DMS53 treated with DMSO at 0.1 percent for 48 hours (cell line): Measurements from ENCODE around the gene FGFBP3.
"Not testable (repeated sequence)": the region's sequence is repeated elsewhere in the genome, so short reads cannot be mapped to it uniquely, and the experiment has no call there.

Experiments used
- DNase-seq: peaks from one replicate; lab custom pipeline; 2025; ENCODE audit not compliant: unreplicated experiment; lab: John Stamatoyannopoulos, UW

Gene FGFBP3

DNA sequence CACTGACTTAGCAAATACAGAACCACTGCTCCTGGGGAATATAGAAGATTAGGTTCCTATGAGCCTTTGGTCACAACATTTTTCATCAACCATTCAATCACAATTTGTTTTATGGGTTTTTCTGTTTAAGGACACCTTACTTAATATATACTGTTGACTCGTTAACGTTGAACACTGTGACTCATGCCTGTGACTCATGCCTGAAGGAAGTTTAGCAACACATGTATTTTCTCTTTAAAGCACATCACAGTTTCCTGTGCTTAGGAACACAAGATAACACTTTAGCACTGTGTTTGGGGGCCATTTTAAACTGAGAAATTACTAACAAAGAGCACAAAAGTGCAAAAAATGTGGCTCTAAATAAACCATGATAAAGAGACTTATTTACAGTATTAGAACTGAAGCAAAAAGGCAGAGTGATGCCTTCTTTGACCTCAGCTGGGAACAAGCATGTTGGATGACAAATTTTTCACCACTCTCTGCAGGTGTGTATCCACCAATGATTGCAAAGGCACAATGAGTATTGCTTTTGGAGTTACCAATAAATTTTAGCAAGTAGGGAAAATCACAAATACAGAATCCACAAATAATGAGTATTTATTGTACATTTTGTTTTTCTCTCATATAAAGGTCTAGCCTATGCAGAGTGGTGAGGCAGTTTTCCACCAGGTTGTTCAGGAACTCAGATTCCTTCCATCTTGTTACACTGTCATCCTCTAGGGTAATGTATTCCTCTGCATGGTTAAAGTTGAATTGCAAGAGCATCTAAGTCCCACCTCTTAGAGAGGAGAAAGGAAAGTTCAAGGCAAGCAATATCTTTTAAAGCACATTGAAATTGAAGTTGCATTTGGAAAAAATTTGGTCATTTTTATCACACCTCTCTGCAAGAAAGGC lies 7.3 kb downstream of the FGFBP3 start:
- DNase-seq = peak; percentile 88

DNA sequence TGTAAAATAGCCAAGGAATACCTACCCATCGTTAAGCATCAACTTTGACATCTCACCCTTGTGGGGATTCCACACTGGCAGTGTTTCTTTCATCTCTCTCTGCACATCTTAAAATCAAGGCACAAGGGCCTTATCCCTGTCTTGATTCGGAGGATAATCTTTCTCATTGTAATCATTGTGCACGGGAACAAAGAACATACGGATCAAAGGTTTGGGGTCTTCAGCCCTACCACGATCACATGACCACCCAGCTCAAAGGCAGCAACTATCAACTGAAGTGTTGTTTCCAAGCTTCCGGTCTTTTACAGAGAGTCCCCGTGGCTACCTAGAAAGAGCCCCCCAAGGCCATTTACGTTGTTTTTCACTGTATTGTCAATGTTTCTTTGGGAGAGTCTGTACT lies 11.9 kb downstream of the FGFBP3 start:
- DNase-seq = no peak

GRCh38 chr10:91896212-91896756 lies 13.0 kb downstream of the FGFBP3 start:
- no peak for DNase-seq

- not testable (repeated sequence) for DNase-seq
Measured at GRCh38 chr10:91894261-91894685, 15.0 kb downstream of the FGFBP3 start.

DNA sequence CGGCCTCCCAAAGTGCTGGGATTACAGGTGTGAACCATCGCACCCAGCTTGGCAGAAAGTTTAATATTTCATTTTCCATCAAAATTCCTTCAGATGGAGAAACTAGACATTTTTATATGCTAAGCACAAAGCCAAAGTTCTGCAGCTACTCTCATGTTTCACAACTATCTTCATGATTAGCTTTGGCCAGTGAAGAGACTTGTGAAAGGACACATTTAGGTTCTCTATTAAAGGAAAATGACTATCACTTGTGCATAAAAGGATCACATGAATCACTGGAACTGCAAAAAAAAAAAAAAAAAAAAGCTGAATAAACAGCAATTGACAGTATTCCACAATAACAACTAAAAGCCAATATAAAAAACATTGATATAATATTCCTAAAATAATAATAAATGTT lies 16.2 kb downstream of the FGFBP3 start:
- DNase-seq = no peak

- no peak for DNase-seq
Measured at GRCh38 chr10:91891125-91892001, 17.9 kb downstream of the FGFBP3 start.

DNA sequence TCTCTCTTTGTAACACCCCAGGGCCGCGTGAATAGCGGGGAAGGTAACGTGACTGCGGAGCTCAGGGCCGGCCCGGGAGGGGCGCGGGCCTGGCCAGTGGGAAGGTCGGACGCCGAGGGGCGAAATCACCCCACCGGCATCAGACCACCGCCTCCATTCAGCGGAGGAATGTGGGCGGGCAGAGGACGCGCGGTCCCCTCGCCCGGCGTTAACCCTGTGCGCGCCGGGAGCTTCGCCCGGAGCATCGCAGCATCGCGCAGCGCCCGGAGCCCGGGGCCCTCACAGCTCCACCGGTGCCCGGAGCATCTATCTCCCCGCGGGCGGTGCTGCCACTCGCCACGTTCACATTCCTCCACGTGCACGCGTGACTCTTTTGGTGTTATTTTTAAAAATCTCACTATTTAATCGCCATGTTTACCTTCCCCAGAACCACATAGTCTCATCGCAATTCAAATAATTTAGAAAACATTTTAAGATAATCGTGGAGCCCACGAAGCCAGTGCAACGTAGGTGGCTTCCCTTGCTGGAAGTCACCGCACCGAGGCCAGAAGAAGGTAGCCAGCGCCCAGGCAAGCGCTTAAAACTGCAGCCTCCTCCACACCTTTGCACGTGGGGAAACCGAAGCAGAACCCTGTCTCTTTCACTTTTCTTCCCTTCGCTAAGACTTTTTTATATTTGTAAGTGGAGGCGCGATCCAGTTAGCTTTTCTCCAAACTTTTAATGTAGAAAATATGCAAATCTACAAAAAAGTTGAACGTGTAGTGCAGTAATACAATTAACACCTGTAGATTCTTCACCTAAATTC lies 21.8 kb downstream of the FGFBP3 start:
- DNase-seq = no peak

DNA sequence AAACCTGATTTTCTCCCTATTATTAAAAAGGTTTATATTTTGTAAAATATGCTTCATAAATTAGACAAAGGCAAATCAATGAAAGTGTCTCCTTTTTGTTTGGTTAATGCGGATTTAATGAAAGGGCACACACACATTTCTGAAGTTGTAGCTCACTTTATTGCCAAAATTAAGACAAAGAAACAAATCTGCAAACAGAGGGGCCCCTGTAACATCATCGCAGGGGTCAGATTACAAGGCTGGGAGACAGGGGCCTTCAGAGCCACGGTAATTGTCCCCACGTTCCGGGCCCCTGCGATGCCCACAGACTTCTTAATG lies 22.4 kb downstream of the FGFBP3 start:
- DNase-seq = no peak

DNA sequence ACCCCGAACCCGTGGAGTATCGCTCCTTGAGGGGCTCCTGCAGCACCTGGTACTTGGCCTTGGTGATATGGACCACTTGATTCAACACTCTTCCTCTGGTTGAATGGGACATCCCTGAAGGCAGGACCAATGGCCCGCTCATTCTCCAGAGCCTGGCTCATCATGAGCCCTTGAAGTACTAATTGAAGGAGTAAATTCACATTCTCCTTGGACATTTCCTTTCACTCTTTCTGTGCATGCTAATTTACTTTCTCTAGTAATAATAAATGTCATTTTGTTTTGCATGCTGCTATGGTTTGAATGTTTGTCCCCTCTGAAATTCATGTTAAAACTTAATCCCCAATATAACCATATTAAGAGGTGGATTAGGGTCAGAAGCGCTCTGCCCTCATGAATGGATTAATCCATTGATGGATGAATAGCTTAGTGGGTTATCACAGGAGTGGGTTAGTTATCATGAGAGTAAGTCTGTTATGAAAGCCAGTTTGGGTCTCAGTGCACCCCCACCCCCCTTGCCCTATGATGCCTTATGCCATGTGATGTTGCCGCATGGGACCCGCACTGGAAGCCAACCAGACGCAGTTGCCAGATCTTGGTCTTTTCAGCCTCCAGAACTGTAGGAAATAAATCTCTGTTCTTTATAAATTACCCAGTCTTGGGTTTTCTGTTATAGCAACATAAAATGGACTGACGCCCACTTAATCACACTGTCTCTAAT lies 23.8 kb downstream of the FGFBP3 start:
- no peak for DNase-seq

GRCh38 chr10:91884536-91884935 lies 24.8 kb downstream of the FGFBP3 start:
- no peak for DNase-seq

DNA sequence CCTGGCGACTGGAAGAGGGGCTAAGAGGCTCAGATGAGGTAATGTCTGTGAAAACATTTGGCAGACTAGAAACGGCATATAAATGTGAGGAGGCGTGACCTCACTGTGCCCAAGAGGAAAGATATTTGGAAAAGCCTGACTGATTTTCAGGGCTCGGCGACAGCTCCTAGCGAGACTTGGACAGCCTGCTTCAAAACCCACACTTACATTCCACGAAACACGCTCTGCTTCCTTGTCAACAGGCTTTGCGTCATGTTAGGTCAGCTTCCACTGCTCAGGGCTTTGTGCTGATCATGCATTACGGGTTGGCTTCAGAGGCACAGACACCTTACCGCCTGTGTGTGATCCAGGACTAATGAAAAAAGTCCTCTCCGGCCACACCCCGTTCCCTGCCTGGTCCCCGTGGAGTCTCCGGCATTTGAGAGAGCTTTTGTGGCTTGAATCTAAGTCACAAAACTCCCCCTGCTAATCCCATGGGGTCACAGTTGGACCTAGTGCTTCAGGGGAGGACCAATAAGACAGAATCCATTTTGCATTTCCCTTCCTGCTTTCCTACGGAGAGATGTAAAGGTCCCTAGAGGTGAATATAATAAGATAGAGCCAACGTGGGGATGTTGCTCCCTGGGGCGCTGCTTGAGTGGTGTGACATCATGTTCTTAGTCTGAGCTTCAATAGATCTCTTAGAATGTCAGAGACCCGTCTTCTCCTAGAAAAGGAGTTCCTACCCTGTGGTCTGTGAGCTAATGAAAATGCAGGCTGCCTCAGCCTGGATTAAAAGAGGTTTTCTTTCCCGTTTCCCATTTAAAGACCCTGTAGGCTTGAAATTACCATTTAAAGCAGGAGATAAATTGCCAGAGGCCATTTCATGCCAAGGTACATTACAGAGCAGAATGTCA lies 25.5 kb downstream of the FGFBP3 start:
- peak; percentile 68 for DNase-seq

DNA sequence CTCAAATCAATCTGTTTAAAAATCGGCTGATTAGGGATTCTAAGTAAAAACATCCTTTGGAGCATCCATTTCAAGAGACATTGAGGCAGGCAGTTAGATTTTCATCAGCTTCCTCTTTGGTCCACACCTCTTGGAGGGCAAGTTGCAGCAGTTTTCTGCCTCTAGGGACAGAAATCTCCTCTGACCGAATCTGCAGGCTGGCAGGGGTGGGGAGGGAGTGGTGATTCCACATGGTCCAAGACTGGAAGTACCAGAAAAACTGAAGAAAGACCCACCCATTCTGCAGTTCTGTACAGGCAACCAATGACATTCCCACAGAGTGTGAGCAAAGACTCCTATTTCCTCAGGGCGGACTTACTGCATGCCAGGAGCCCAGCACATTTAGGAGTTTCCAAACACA lies 29.0 kb downstream of the FGFBP3 start:
- no peak for DNase-seq

- DNase-seq = no peak
Measured at GRCh38 chr10:91879515-91880170, 29.6 kb downstream of the FGFBP3 start.

- no peak for DNase-seq
Measured at GRCh38 chr10:91875779-91876178, 33.5 kb downstream of the FGFBP3 start.

DNA sequence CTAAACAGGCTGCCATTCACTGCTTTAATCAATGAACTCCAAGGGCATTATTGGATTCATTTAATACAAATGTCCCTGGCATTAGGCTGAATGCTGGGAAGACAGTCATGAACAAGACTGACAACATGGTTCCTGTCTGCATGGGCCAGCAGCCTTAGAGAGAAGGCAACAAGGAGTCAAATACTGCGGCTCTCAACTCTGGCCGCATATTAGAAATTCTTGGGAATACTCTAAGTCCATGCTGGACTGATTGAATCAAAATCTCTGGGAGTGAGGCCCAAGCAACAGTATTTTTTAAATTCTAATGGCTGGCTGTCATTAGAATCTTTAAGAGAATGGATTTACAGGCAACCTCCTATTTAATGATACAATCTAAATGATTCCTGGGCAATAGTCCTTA lies 34.1 kb downstream of the FGFBP3 start:
- DNase-seq = no peak

- no peak for DNase-seq
Measured at GRCh38 chr10:91865562-91866081, 43.7 kb downstream of the FGFBP3 start.

- DNase-seq = no peak
Measured at GRCh38 chr10:91864744-91865143, 44.5 kb downstream of the FGFBP3 start.

- DNase-seq = no peak
Measured at GRCh38 chr10:91864099-91864498, 45.2 kb downstream of the FGFBP3 start.

GRCh38 chr10:91860885-91861284 lies 48.4 kb downstream of the FGFBP3 start:
- no peak for DNase-seq
